Activated CD4-positive, alpha-beta T cell treated with anti-CD3 and anti-CD28 coated beads for 4 hours (primary cell): ENCODE data around the gene NUBP1.
A peak's percentile ranks its signal among the peaks of the same experiment; 100 is the strongest.
"Not testable (repeated sequence)": the region's sequence is repeated elsewhere in the genome, so short reads cannot be mapped to it uniquely, and the experiment has no call there.

ENCODE experiments used
- DNase-seq, 2 donors: peaks; one replicate each; pipeline ENCODE4 v3.0.0-alpha.2; 2020

NUBP1 gene

GRCh38 chr16:10743610-10744369, at the start of gene NUBP1:
NUBP1 (plus strand) TSS chr16:10743842; CDS start chr16:10743864, 22 bp downstream.
- peak; percentile 98 to 100 for DNase-seq

- no peak for DNase-seq
These were observed 49.8 kb upstream of the NUBP1 start for GRCh38 chr16:10693889-10694288.

GRCh38 chr16:10694306-10694705, 49.3 kb upstream of the NUBP1 start:
- no peak for DNase-seq

- DNase-seq: no peak
These were observed 48.8 kb upstream of the NUBP1 start, which contains the start of gene TEKT5 for GRCh38 chr16:10694830-10695229. TEKT5 (minus strand) TSS chr16:10694930; CDS start chr16:10694873, 57 bp downstream.

- DNase-seq: no peak
These were observed 43.9 kb upstream of the NUBP1 start for GRCh38 chr16:10699756-10700155.

GRCh38 chr16:10708969-10709368, 34.7 kb upstream of the NUBP1 start:
- DNase-seq: no peak

- no peak for DNase-seq
These were observed 15.4 kb upstream of the NUBP1 start for GRCh38 chr16:10728003-10728887.

GRCh38 chr16:10729104-10730048, 14.3 kb upstream of the NUBP1 start:
- no peak for DNase-seq

- DNase-seq: no peak
These were observed 11.9 kb upstream of the NUBP1 start for GRCh38 chr16:10731790-10732189.

GRCh38 chr16:10737068-10737625, 6.5 kb upstream of the NUBP1 start:
- DNase-seq: peak; percentile 55 to 73

- peak; percentile 29 to 36 for DNase-seq
These were observed 5.2 kb upstream of the NUBP1 start for GRCh38 chr16:10738231-10739077.

- no peak for DNase-seq
These were observed 3.4 kb upstream of the NUBP1 start for GRCh38 chr16:10740000-10740844.

GRCh38 chr16:10740845-10741208, 2.8 kb upstream of the NUBP1 start:
- DNase-seq: no peak

GRCh38 chr16:10741249-10741648, 2.4 kb upstream of the NUBP1 start:
- DNase-seq: not testable (repeated sequence)

GRCh38 chr16:10741844-10742243, 1.8 kb upstream of the NUBP1 start:
- no peak for DNase-seq

- no peak for DNase-seq
These were observed 424 bp upstream of the NUBP1 start for GRCh38 chr16:10743227-10743609.

- no peak for DNase-seq
These were observed 858 bp downstream of the NUBP1 start for GRCh38 chr16:10744370-10745030.

GRCh38 chr16:10745841-10746240, 2.2 kb downstream of the NUBP1 start:
- DNase-seq: no peak

GRCh38 chr16:10750793-10751192, 7.2 kb downstream of the NUBP1 start:
- DNase-seq: no peak

- DNase-seq: no peak
These were observed 7.7 kb downstream of the NUBP1 start for GRCh38 chr16:10751291-10751697.
